Ovary (tissue), 9 donors: Measurements from ENCODE around the gene HOXB3. TPM values are rescaled to one million over a fixed set of nuclear protein-coding genes. Genes with fewer than 3 reads are reported as not detected.
A peak's percentile ranks its signal among the peaks of the same experiment; 100 is the strongest.

ENCODE experiments used
- DNase-seq, 5 donors: peaks; one replicate each; pipeline ENCODE4 v3.0.0-alpha.2; 2019 to 2020
- H3K27ac ChIP-seq, 2 donors: fragments of 200-600 bp; one replicate each; pipeline versions ENCODE4 v1.5.1 to v1.8.0; 2019 to 2022
- H3K27me3 ChIP-seq: fragments of 200-600 bp; one replicate; pipeline ENCODE4 v1.8.0; 2022
- H3K36me3 ChIP-seq: fragments of 200-600 bp; sonication (generic); one replicate; pipeline ENCODE4 v1.5.1; 2019
- H3K4me1 ChIP-seq: one replicate; pipeline ENCODE4 v1.8.1; 2013; ENCODE audit warnings: mild to moderate bottlenecking, moderate library complexity; ENCODE audit not compliant: insufficient read depth
- H3K4me3 ChIP-seq: fragments of 200-600 bp; sonication (generic); one replicate; pipeline ENCODE4 v1.5.1; 2017
- H3K9me3 ChIP-seq, 2 donors: fragments of 200-600 bp in 1 of 2; sonication (generic) in 1 of 2; one replicate each; pipeline versions ENCODE4 v1.5.1 to v1.8.1; 2013 to 2019; ENCODE audit warnings: mild to moderate bottlenecking in 1 of 2, moderate library complexity in 1 of 2
- EP300 ChIP-seq: sonication (generic); formaldehyde crosslinking; IDR thresholded peaks from one replicate; pipeline ENCODE4 v1.6.1; 2017; ENCODE audit warnings: antibody characterized with exemption
- POLR2A ChIP-seq: fragments of 450-650 bp; IDR thresholded peaks from one replicate; pipeline ENCODE4 v1.6.1; 2017; ENCODE audit warnings: antibody characterized with exemption, mild to moderate bottlenecking, moderate library complexity
- WGBS, 3 donors: extraction: QIAGEN DNeasy Blood & Tissue Kit in 1 of 3; methylation state at CpG; one replicate each; pipeline versions ENCODE4 v1.1.5 to v1.1.7; 2013 to 2017; 5-methylcytosine and 5-hydroxymethylcytosine counted together
- intact Hi-C, 4 donors: fragments of 100-400 bp; cut with DNase I; formaldehyde crosslinking; loops; one replicate each; pipeline versions ENCODE4 v1.11.0 to v1.15.1; 2022 to 2023
- polyA plus RNA-seq, 2 donors: library from polyadenylated mRNA; stranded (reverse); fragments of 200-250 nt in 1 of 2; fragments of 350-450 nt in 1 of 2; fragmentation: Illumina TruSeq in 1 of 2; extraction: RNeasy Lipid Tissue Mini Kit (QIAGEN cat#74804) in 1 of 2; gene quantifications; one replicate each; pipeline ENCODE4 v1.2.3, GENCODE V29; 2013 to 2014
- total RNA-seq, 7 donors: library from RNA; depleted of rRNA in 2 of 7; stranded (reverse); fragments of >200 nt in 2 of 7; fragmentation: NEBNext Ultra II Directional in 3 of 7; extraction: Animal tissue kit (Norgen Biotek cat#: 25700) in 3 of 7; gene quantifications; one replicate each; pipeline versions ENCODE4 v1.1.0 to v1.2.4, GENCODE V29; 2016 to 2023
- TF ChIP-seq, protein P1 (sequence below), 3 donors: fragments of 450-650 bp in 2 of 3; fragments of 200-600 bp in 1 of 3; IDR thresholded peaks; one replicate each; pipeline versions ENCODE4 v1.5.1 to v1.8.0; 2016 to 2022; ENCODE audit warnings: antibody characterized with exemption in 3 of 3, mild to moderate bottlenecking in 1 of 3
- donor health status: DM: no; HTN: no; CAD: no; lungs with moderate emphysema.
- donor health status: DM: no; HTN: no; CAD: no.
- donor health status: Bipolar disorder and iron deficiency.
- donor health status: DM: yes; HTN: yes; CAD: no.
- donor health status: DM: no; HTN: no; CAD: no.
- donor health status: DM: yes; HTN: yes; CAD: no.

Gene HOXB3
- total and polyA plus RNA-seq, 9 donors = 0.43 to 10.7 (median 2.7) TPM

DNA sequence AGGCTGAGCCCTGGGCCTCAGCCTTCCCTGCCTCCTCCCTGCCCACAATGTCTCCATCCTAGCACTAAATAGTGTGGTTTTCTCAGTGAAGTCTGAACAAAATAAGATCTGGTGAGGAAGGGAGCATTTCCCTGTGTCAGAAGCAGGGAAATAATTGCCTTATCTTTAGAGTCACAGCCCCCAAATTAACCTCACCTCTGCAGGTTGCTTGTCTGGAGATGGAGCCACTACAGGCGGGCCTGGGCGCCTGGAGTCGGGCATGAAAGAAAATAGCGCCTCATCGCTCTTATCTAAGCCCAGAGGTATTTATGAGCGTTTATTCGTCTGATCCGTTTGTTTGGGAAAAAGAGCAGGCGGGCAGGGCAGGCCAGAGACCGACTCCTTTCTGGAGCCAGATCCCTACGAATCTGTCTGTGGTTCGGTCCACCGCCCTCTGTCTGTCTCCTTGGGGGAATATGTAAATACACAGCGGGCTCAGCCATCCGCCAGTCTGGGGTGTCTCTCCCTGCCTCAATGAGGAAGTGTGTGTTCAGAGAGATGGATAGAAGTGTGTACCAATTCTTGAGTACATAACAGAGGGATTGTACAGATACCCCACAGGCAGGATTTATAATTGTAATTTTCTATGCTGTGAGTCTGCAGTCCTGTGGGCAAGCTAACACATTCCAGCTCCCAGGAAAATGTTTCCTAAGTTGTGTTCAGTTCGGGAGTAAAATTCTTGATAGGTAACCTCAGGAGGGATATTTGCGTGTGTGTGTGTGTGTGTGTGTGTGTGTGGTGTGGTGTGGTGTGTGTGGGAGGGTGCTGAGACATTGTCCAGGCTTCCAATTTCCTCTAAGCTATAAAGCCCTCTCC, 10.4 kb upstream of the HOXB3 start:
- H3K36me3 ChIP-seq = no peaks in the 10 kb centered on the region
- H3K4me1 ChIP-seq = no peaks in the 10 kb centered on the region
- WGBS, 3 donors = 16 to 36% (median 22%) methylated on average over 17 of the region's 17 CpGs
- H3K9me3 ChIP-seq = peaks cover 0 to 12% of the 10 kb centered on the region in 2 donors
- TF ChIP-seq POLR2A (no peak), EP300 (no peak)
- TF ChIP-seq, protein P1, sequence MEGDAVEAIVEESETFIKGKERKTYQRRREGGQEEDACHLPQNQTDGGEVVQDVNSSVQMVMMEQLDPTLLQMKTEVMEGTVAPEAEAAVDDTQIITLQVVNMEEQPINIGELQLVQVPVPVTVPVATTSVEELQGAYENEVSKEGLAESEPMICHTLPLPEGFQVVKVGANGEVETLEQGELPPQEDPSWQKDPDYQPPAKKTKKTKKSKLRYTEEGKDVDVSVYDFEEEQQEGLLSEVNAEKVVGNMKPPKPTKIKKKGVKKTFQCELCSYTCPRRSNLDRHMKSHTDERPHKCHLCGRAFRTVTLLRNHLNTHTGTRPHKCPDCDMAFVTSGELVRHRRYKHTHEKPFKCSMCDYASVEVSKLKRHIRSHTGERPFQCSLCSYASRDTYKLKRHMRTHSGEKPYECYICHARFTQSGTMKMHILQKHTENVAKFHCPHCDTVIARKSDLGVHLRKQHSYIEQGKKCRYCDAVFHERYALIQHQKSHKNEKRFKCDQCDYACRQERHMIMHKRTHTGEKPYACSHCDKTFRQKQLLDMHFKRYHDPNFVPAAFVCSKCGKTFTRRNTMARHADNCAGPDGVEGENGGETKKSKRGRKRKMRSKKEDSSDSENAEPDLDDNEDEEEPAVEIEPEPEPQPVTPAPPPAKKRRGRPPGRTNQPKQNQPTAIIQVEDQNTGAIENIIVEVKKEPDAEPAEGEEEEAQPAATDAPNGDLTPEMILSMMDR (IDR thresholded peaks at IDR 0.05) = no peak
- H3K27me3 ChIP-seq = peaks cover under 1% of the 10 kb centered on the region
- DNase-seq = no peak
- intact Hi-C loops = no loop called here
- no peak overlapping the region for H3K27ac ChIP-seq
- H3K4me3 ChIP-seq = no peak overlapping the region

DNA sequence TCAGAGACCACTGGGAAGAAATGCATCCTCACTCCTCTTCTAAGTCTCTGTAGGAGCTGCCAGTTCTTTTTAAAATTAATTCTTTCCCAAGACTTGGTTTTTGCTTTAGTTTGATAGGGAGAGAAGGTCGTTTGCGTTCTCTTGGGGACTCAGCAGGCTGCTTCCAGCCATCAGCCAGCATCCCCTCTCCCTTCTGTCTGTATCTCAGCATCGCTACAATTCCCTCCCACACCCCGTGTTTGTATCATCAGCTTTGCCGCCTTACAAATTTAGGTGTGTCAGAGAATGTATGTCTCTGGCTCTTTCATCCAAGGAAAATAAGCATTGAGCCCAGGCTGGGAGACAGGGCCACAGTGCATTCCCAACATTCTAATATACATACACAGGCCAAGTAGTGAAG, 9.3 kb upstream of the HOXB3 start:
- no peaks in the 10 kb centered on the region for H3K4me1 ChIP-seq

DNA sequence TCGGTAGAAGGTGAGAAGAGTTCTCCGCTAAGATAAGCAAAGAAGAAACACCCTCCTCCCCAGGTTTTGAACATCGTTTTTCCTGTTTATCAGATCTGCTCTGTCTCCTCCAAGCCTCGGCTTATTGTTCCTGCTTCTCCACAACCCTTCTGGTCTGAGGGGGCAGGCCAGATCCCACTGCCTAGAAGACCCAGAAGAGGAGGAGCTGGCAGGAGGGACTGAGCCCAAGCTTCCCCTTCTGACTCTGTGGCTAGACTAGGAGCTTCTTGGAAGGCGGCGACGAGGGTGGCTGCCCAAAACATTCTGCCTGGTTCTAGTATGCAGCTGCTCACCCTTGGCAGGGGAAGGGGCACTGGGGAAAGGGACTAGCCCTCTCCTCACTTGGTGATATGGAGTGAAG, 8.7 kb upstream of the HOXB3 start:
- peaks cover 0 to 16% of the 10 kb centered on the region in 2 donors for H3K9me3 ChIP-seq
- H3K36me3 ChIP-seq = no peaks in the 10 kb centered on the region
- TF ChIP-seq, protein P1 (IDR thresholded peaks at IDR 0.05) = no peak
- TF ChIP-seq POLR2A (no peak), EP300 (no peak)
- no peak overlapping the region for H3K4me3 ChIP-seq
- H3K27ac ChIP-seq = no peak overlapping the region
- 15 to 31% (median 18%) methylated on average over 7 of the region's 7 CpGs for WGBS, 3 donors
- no peaks in the 10 kb centered on the region for H3K4me1 ChIP-seq
- intact Hi-C loops = loop anchor here in 1 of 4 donors (10.0 kb wide), 1 partner anchor 244 kb away; no protein-coding TSS in a partner anchor
- no peak for DNase-seq
- H3K27me3 ChIP-seq = peaks cover 2% of the 10 kb centered on the region

More for the DNA sequence above, 9.3 kb upstream of the HOXB3 start:
- DNase-seq = no peak
- intact Hi-C loops = loop anchor here in 1 of 4 donors (10.0 kb wide), 1 partner anchor 245 kb away; no protein-coding TSS in a partner anchor
- TF ChIP-seq EP300 (no peak), POLR2A (no peak)
- TF ChIP-seq, protein P1 (IDR thresholded peaks at IDR 0.05) = no peak
- 39 to 63% (median 44%) methylated on average over 5 of the region's 5 CpGs for WGBS, 3 donors
- no peak overlapping the region for H3K4me3 ChIP-seq
- no peak overlapping the region for H3K27ac ChIP-seq
- H3K27me3 ChIP-seq = peaks cover 2% of the 10 kb centered on the region
- no peaks in the 10 kb centered on the region for H3K36me3 ChIP-seq
- peaks cover 0 to 15% of the 10 kb centered on the region in 2 donors for H3K9me3 ChIP-seq

DNA sequence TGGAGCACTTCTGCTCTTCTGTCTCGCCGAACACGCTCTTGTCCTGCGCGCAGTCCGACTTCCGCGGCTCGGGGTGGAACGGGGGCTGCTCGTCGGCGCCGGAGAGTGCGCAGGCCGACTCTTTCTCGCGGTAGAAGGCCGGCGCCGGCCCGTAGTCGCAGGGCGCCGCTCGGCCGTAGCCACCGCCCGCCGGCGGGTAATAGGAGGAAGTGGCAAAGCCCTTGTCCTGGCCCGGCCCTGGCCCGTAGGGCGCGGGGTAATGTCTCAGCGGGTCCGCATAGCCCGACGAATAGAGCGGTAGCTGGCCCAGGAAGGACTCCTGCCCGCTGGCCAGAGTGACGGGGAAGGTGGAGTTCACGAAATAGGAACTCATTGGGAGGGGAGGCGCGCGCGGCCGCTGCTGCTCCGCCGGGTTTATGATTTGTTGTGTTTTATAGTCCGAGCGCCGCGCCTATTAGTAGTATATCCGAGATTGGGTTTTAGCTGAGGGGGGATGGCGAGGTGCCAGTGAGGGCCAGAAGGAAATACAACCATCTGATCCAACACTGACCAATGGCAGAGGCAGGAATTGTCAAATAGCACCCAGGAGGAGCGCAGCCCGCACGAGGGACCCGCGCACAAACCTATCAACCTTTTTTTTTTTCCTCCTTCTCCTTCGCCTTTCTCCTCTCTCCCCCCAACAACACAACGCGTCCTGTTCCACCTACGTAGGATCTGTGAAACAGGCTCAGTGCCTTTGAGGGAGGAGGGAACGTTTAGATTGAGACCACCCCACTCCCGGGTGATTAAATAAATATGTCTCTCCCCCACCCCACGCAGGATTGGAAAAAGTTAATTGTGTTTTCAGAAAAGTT, 8.0 kb upstream of the HOXB3 start:
- 1 to 2% (median 1%) methylated on average over 64 to 68 of the region's 68 CpGs for WGBS, 3 donors
- H3K27ac ChIP-seq = no peak overlapping the region
- intact Hi-C loops = loop anchor here in 1 of 4 donors (10.0 kb wide), 1 partner anchor 243 kb away; no protein-coding TSS in a partner anchor

More for the DNA sequence above, 8.0 kb upstream of the HOXB3 start:
- Histone ChIP-seq H3K27me3 (peaks cover 2% of the 10 kb centered on the region), H3K9me3 (peaks cover 0 to 12% of the 10 kb centered on the region in 2 donors), H3K36me3 (no peaks in the 10 kb centered on the region), H3K4me1 (no peaks in the 10 kb centered on the region), H3K4me3 (peak overlapping the region; percentile 38)
- no peak for TF ChIP-seq POLR2A
- no peak for TF ChIP-seq EP300
- TF ChIP-seq, protein P1 (IDR thresholded peaks at IDR 0.05) = no peak
- no peak for DNase-seq
